ENCODE measurements around the gene ABCC9. TPM values are rescaled to one million over a fixed set of nuclear protein-coding genes. Genes with fewer than 3 reads are reported as not detected.

Gene ABCC9
- total and polyA plus RNA-seq, 9 donors: 4.9 to 54.8 (median 19.0) TPM

DNA sequence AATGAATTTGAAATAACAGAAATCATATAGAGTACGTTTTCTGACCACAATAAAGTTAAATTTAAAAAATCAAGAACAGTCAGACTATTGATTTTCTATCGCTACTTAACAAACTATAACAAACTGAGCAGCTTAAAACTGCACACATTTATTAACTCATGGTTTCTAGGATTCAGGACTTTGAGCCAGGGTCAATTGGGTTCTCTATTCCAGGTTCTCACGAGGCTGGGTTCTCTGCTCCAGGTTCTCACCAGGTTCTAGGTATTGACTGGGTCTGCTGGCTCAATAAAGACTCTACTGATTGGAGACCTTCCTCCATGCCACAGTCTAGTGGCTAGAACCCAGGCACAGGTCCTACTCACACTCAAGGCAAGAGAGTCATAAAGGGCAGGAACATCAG is 22.8 kb downstream of the ABCC9 start:
- DNase-seq: no peak
- Histone ChIP-seq H3K36me3 (no peaks in the 10 kb centered on the region), H3K4me3 (no peak overlapping the region), H3K27ac (no peak overlapping the region), H3K4me1 (ENCODE audit: insufficient read depth) (no peaks in the 10 kb centered on the region), H3K27me3 (no peaks in the 10 kb centered on the region), H3K9me3 (no peaks in the 10 kb centered on the region)
- WGBS, 3 donors: 87 to 90% (median 90%) methylated on average over 3 of the region's 3 CpGs
- TF ChIP-seq POLR2A (IDR thresholded peaks at IDR 0.05) (no peak), EP300 (IDR thresholded peaks at IDR 0.05) (no peak)
- TF ChIP-seq, protein P1, sequence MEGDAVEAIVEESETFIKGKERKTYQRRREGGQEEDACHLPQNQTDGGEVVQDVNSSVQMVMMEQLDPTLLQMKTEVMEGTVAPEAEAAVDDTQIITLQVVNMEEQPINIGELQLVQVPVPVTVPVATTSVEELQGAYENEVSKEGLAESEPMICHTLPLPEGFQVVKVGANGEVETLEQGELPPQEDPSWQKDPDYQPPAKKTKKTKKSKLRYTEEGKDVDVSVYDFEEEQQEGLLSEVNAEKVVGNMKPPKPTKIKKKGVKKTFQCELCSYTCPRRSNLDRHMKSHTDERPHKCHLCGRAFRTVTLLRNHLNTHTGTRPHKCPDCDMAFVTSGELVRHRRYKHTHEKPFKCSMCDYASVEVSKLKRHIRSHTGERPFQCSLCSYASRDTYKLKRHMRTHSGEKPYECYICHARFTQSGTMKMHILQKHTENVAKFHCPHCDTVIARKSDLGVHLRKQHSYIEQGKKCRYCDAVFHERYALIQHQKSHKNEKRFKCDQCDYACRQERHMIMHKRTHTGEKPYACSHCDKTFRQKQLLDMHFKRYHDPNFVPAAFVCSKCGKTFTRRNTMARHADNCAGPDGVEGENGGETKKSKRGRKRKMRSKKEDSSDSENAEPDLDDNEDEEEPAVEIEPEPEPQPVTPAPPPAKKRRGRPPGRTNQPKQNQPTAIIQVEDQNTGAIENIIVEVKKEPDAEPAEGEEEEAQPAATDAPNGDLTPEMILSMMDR (IDR thresholded peaks at IDR 0.05): no peak
- intact Hi-C loops (cut with DNase I): no loop called here

DNA sequence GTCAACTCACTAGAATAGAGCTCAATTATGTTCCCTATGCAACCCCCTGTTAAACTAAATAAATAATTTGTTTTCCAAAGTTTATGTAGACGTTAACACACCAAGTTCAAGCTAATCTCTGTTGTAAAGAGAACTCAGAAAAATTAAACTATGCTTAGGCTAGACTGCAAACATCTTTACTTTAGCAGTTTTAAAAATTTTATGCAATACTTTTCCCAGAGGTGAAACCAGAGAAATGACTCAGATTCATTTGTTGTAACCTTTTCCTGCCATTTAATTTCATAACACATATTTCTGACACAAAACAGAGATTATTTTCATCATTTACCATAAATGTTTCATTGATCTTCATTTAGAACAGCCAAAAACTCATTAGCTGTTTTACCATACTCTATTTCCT is 27.4 kb downstream of the ABCC9 start:
- H3K4me1 ChIP-seq (ENCODE audit: insufficient read depth): no peaks in the 10 kb centered on the region
- no peak for TF ChIP-seq POLR2A (IDR thresholded peaks at IDR 0.05)
- no peak for TF ChIP-seq EP300 (IDR thresholded peaks at IDR 0.05)
- TF ChIP-seq, protein P1 (IDR thresholded peaks at IDR 0.05): no peak
- WGBS, 3 donors: 39 to 54% (median 43%) methylated on average over 1 of the region's 1 CpG
- no peaks in the 10 kb centered on the region for H3K27me3 ChIP-seq
- H3K36me3 ChIP-seq: no peaks in the 10 kb centered on the region
- no peak for DNase-seq
- H3K4me3 ChIP-seq: no peak overlapping the region
- H3K27ac ChIP-seq: no peak overlapping the region
- no peaks in the 10 kb centered on the region for H3K9me3 ChIP-seq
- intact Hi-C loops (cut with DNase I): no loop called here

DNA sequence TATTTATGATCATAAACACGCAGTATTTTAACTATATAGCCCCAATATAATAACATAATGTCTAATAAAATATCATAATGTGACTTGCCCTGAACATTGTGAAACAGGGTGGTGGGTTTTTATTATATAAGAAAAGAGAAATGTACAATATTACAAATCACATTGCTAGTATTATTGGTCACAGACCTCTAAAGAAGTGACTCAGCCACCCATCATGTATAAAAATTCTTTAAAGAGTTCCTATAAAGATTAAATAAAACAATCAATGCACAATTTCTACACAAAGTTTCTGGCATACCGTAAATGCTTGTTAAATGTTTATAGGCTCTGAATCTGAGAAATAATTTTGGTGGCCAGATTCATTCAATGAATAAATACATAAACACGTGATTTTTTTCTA is 28.9 kb downstream of the ABCC9 start:
- Histone ChIP-seq H3K27me3 (no peaks in the 10 kb centered on the region), H3K4me3 (no peak overlapping the region), H3K9me3 (no peaks in the 10 kb centered on the region), H3K4me1 (ENCODE audit: insufficient read depth) (no peaks in the 10 kb centered on the region), H3K27ac (no peak overlapping the region), H3K36me3 (no peaks in the 10 kb centered on the region)
- DNase-seq: no peak
- intact Hi-C loops (cut with DNase I): no loop called here
- TF ChIP-seq POLR2A (IDR thresholded peaks at IDR 0.05): no peak
- 87 to 92% (median 89%) methylated on average over 3 of the region's 3 CpGs for WGBS, 3 donors

DNA sequence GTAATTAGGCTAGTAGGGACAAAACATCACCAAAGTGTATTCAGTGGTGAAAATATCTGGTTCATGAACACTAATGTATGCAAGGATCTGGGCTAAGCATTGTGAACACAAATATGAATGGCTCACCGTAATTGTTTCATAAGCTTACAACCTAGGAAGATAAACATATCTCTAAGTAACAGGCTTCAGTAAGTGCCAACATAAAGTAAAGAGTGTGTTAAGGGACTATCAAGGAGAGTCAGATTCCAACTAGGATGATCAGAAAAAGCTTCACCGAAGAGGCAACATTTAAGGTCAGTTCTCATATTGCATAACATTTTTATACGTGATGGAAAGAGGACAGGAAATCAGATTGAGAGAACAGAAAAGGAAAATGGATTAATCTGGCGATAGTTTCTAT is 29.4 kb downstream of the ABCC9 start:
- Histone ChIP-seq H3K36me3 (no peaks in the 10 kb centered on the region), H3K9me3 (no peaks in the 10 kb centered on the region), H3K27me3 (no peaks in the 10 kb centered on the region), H3K4me1 (ENCODE audit: insufficient read depth) (no peaks in the 10 kb centered on the region), H3K4me3 (no peak overlapping the region), H3K27ac (no peak overlapping the region)
- 90 to 92% (median 91%) methylated on average over 4 of the region's 4 CpGs for WGBS, 3 donors
- intact Hi-C loops (cut with DNase I): no loop called here
- DNase-seq: no peak
- no peak for TF ChIP-seq POLR2A (IDR thresholded peaks at IDR 0.05)

DNA sequence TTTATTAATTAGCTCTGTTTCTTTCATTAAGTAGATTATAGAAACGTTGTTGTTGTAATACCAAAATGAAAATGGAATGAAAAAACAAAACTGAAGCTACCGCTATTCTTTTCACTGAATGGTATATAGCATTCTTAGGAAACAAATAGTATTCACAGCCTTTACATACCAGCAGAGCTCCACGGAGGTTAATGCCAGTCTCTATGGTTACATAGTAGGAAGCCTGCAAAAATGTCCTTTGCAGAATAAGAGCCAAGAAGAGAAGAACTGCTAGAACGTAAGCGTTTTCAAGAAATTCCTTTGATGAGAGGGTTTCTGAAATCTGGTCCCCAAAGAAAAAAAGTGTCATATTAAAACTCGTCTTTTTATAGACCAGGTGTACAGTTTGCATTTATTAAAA is 30.6 kb downstream of the ABCC9 start:
- H3K4me3 ChIP-seq: no peak overlapping the region
- no peak overlapping the region for H3K27ac ChIP-seq
- no peaks in the 10 kb centered on the region for H3K27me3 ChIP-seq
- TF ChIP-seq, protein P1 (IDR thresholded peaks at IDR 0.05): no peak
- TF ChIP-seq POLR2A (IDR thresholded peaks at IDR 0.05) (no peak), EP300 (IDR thresholded peaks at IDR 0.05) (no peak)
- no peaks in the 10 kb centered on the region for H3K36me3 ChIP-seq
- no peaks in the 10 kb centered on the region for H3K4me1 ChIP-seq (ENCODE audit: insufficient read depth)
- no peak for DNase-seq
- WGBS, 3 donors: 76 to 81% (median 80%) methylated on average over 6 of the region's 6 CpGs
- H3K9me3 ChIP-seq: no peaks in the 10 kb centered on the region
- intact Hi-C loops (cut with DNase I): no loop called here

Data from ovary (tissue), 9 donors.